Measurements from ENCODE around the gene KEL.

- TF ChIP-seq POLR2AphosphoS5 (IDR thresholded peaks at IDR 0.05; ENCODE audit: low read depth, low read length) (no peak), TAF1 (IDR thresholded peaks at IDR 0.05; ENCODE audit: borderline replicate concordance, insufficient read depth, low read length) (no peak), SIN3A (IDR thresholded peaks at IDR 0.05; ENCODE audit: borderline replicate concordance, insufficient read depth, low read length) (no peak), REST (IDR thresholded peaks at IDR 0.05; ENCODE audit: insufficient read depth in 1 of 2, low read depth in 2 of 2, low read length in 2 of 2) (no peak)
Measured at GRCh38 chr7:142908921-142909890, 53.0 kb downstream of the KEL start.
